Prostate gland (tissue), 2 donors: Measurements from ENCODE around the gene NEB.

Experiments used
- CTCF ChIP-seq, 4 experiments: fragments of 200-600 bp in 2 of 4; fragments of 450-650 bp in 2 of 4; sonication (generic) in 2 of 4; IDR thresholded peaks; 1 replicate in 3 of 4; 2 replicates in 1 of 4; pipeline ENCODE4 v1.5.1; 2016 to 2019; ENCODE audit warnings: antibody characterized with exemption in 4 of 4, mild to moderate bottlenecking in 2 of 4, moderate library complexity in 2 of 4
- POLR2A ChIP-seq: fragments of 450-650 bp; IDR thresholded peaks from one replicate; pipeline ENCODE4 v1.6.1; 2016; ENCODE audit warnings: antibody characterized with exemption, mild to moderate bottlenecking
- POLR2AphosphoS5 ChIP-seq: sonication (generic); formaldehyde crosslinking; IDR thresholded peaks from one replicate; pipeline ENCODE4 v1.6.1; 2017; ENCODE audit warnings: antibody characterized with exemption

- TF ChIP-seq CTCF (IDR thresholded peaks at IDR 0.05) (no peak), POLR2A (no peak), POLR2AphosphoS5 (no peak)
Measured at GRCh38 chr2:151721161-151721560, 13.1 kb downstream of the NEB start.
